Measurements from ENCODE around the gene GANC. TPM values are rescaled to one million over a fixed set of nuclear protein-coding genes. Genes with fewer than 3 reads are reported as not detected.

The GANC gene
- total RNA-seq, 1 experiment from 2014 or later, result 15.8 TPM

GRCh38 chr15:42395838-42396237 is 122.8 kb downstream of the GANC start:
- Histone ChIP-seq H3K4me1 (ENCODE audit: insufficient read depth, low read length) (no peaks in the 10 kb centered on the region), H3K4me2 (ENCODE audit: insufficient read depth, insufficient read length, low read length) (no peak overlapping the region), H3K79me1 (ENCODE audit: insufficient read depth, low read depth, low read length, poor library complexity, severe bottlenecking) (no peaks in the 10 kb centered on the region), H3K4ac (ENCODE audit: low read depth, low read length) (no peak overlapping the region), H3K23ac (ENCODE audit: insufficient read length, low read depth, low read length) (no peak overlapping the region), H2BK15ac (ENCODE audit: low read depth, low read length) (no peak overlapping the region), H3K14ac (ENCODE audit: insufficient read depth, low read length) (no peak overlapping the region), H3K9me3 (ENCODE audit: control insufficient read depth, low read depth, low read length) (no peaks in the 10 kb centered on the region), H4K20me1 (ENCODE audit: control insufficient read depth, insufficient read depth, insufficient read length) (no peaks in the 10 kb centered on the region), H2BK20ac (ENCODE audit: low read depth, low read length, poor library complexity, severe bottlenecking) (no peak overlapping the region), H3K27me3 (ENCODE audit: insufficient read depth, low read length) (no peaks in the 10 kb centered on the region; the same call in 1 of the 2 replicates), H3K9ac (ENCODE audit: extremely low read depth, insufficient read length, low read length) (no peak overlapping the region), H2BK5ac (ENCODE audit: insufficient read length, low read length) (no peak overlapping the region), H2AK5ac (ENCODE audit: insufficient read length, low read length) (no peak overlapping the region), H3K79me2 (ENCODE audit: insufficient read depth, low read length) (no peaks in the 10 kb centered on the region), H3K23me2 (ENCODE audit: insufficient read length, low read depth, low read length, poor library complexity, severe bottlenecking) (no peaks in the 10 kb centered on the region), H2AFZ (ENCODE audit: low read length) (no peak overlapping the region), H3K56ac (ENCODE audit: insufficient read length, low read depth, low read length) (no peak overlapping the region), H2BK12ac (ENCODE audit: insufficient read length, low read depth, low read length) (no peak overlapping the region), H4K91ac (ENCODE audit: insufficient read length, low read depth, low read length) (no peak overlapping the region), H3T11ph (ENCODE audit: low read length) (no peak overlapping the region), H4K8ac (replicated peaks; ENCODE audit: insufficient read length, low read depth, low read length) (no peak overlapping the region), H3K27ac (ENCODE audit: insufficient read length, low read depth, low read length) (no peak overlapping the region), H3K18ac (ENCODE audit: insufficient read length, low read depth, low read length) (no peak overlapping the region), H4K5ac (ENCODE audit: insufficient read length, low read depth, low read length) (no peak overlapping the region), H2BK120ac (ENCODE audit: low read depth, low read length, poor library complexity, severe bottlenecking) (no peak overlapping the region)
- WGBS (ENCODE audit: extremely low coverage, insufficient read length, low lambda C conversion rate), result no CpG with 5 or more reads among the region's 1 CpG
- TF ChIP-seq CTCF (conservative IDR thresholded peaks at IDR 0.05), result no peak
- Mint-ChIP-seq H3K4me3 (no peak overlapping the region), H3K36me3 (ENCODE audit: insufficient read depth in 1 of 3, low read depth in 3 of 3) (no peaks in the 10 kb centered on the region), H3K27ac (no peak overlapping the region; a peak in 2 of 7 replicates), H3K4me1 (no peaks in the 10 kb centered on the region), H3K9me3 (no peaks in the 10 kb centered on the region), H3K27me3 (ENCODE audit: low read depth) (no peaks in the 10 kb centered on the region)
- DNase-seq, result no peak
